ENCODE measurements around the gene NUDT22.

NUDT22 gene

GRCh38 chr11:64254326-64254725 lies 28.3 kb downstream of the NUDT22 start:
- no peak for DNase-seq (ENCODE audit: low read depth in 2 of 2)

- DNase-seq (ENCODE audit: low read depth in 2 of 2): no peak
These were observed 29.4 kb downstream of the NUDT22 start for GRCh38 chr11:64255135-64256128.

- no peak for DNase-seq (ENCODE audit: low read depth in 2 of 2)
These were observed 30.2 kb downstream of the NUDT22 start for GRCh38 chr11:64256300-64256699.

- no peak for DNase-seq (ENCODE audit: low read depth in 2 of 2)
These were observed 32.3 kb downstream of the NUDT22 start for GRCh38 chr11:64258356-64258755.

GRCh38 chr11:64258946-64259532 lies 33.0 kb downstream of the NUDT22 start:
- DNase-seq (ENCODE audit: low read depth in 2 of 2): no peak

GRCh38 chr11:64259533-64260067 lies 33.5 kb downstream of the NUDT22 start:
- DNase-seq (ENCODE audit: low read depth in 2 of 2): no peak

- DNase-seq (ENCODE audit: low read depth in 2 of 2): no peak
These were observed 34.2 kb downstream of the NUDT22 start for GRCh38 chr11:64260147-64260708.

GRCh38 chr11:64261556-64262080 lies 35.5 kb downstream of the NUDT22 start:
- DNase-seq (ENCODE audit: low read depth in 2 of 2): no peak

- DNase-seq (ENCODE audit: low read depth in 2 of 2): no peak
These were observed 36.4 kb downstream of the NUDT22 start for GRCh38 chr11:64262271-64263002.

- no peak for DNase-seq (ENCODE audit: low read depth in 2 of 2)
These were observed 37.2 kb downstream of the NUDT22 start for GRCh38 chr11:64263021-64263946.

GRCh38 chr11:64263947-64264317 lies 37.9 kb downstream of the NUDT22 start:
- no peak for DNase-seq (ENCODE audit: low read depth in 2 of 2)

GRCh38 chr11:64264371-64264852 lies 38.3 kb downstream of the NUDT22 start:
- no peak for DNase-seq (ENCODE audit: low read depth in 2 of 2)

GRCh38 chr11:64265176-64266160 lies 39.4 kb downstream of the NUDT22 start:
- no peak for DNase-seq (ENCODE audit: low read depth in 2 of 2)

GRCh38 chr11:64266339-64266738 lies 40.3 kb downstream of the NUDT22 start:
- no peak for DNase-seq (ENCODE audit: low read depth in 2 of 2)

GRCh38 chr11:64267207-64267945 lies 41.3 kb downstream of the NUDT22 start:
- no peak for DNase-seq (ENCODE audit: low read depth in 2 of 2)

GRCh38 chr11:64268025-64268892 lies 42.2 kb downstream of the NUDT22 start:
- no peak for DNase-seq (ENCODE audit: low read depth in 2 of 2)

- peak in 1 of 2 donors; percentile 38 for DNase-seq (ENCODE audit: low read depth in 2 of 2)
These were observed 42.9 kb downstream of the NUDT22 start for GRCh38 chr11:64268893-64269539.

Data from stimulated activated CD8-positive, alpha-beta memory T cell treated with anti-CD3 and anti-CD28 coated beads, Interleukin-7, amount 100 ng/mL, for 4 hours (primary cell).